H9 (cell line): ENCODE data around the gene ALDH1A3. TPM values are rescaled to one million over a fixed set of nuclear protein-coding genes. Genes with fewer than 3 reads are reported as not detected.
A peak's percentile ranks its signal among the peaks of the same experiment; 100 is the strongest.

ENCODE experiments used
- DNase-seq: peaks from one replicate; pipeline ENCODE4 v3.0.0-alpha.2; 2017
- H2AFZ ChIP-seq: one replicate; pipeline ENCODE4 v1.6.1; 2013; ENCODE audit warnings: mild to moderate bottlenecking, low read length, control low read depth, moderate library complexity
- H2AK5ac ChIP-seq: 2 replicates; pipeline ENCODE4 v1.6.1; 2013; ENCODE audit warnings: low read length, control low read depth, mixed read lengths; ENCODE audit not compliant: insufficient read length
- H2BK120ac ChIP-seq: one replicate; pipeline ENCODE4 v1.6.1; 2013; ENCODE audit warnings: low read depth, mild to moderate bottlenecking, low read length, control low read depth, inconsistent platforms; ENCODE audit not compliant: poor library complexity, severe bottlenecking
- H2BK12ac ChIP-seq: 2 replicates; pipeline ENCODE4 v1.6.1; 2013; ENCODE audit warnings: low read length, control low read depth, mixed read lengths, low read depth; ENCODE audit not compliant: insufficient read length
- H2BK15ac ChIP-seq: 2 replicates; pipeline ENCODE4 v1.6.1; 2013; ENCODE audit warnings: low read depth, low read length, control low read depth
- H2BK20ac ChIP-seq: one replicate; pipeline ENCODE4 v1.6.1; 2013; ENCODE audit warnings: low read depth, mild to moderate bottlenecking, low read length, control low read depth, inconsistent platforms; ENCODE audit not compliant: poor library complexity, severe bottlenecking
- H2BK5ac ChIP-seq: 2 replicates; pipeline ENCODE4 v1.6.1; 2013; ENCODE audit warnings: low read length, control low read depth, mixed read lengths; ENCODE audit not compliant: insufficient read length
- H3K14ac ChIP-seq: 2 replicates; pipeline ENCODE4 v1.6.1; 2013; ENCODE audit warnings: low read length, control low read depth; ENCODE audit not compliant: insufficient read depth
- H3K18ac ChIP-seq: 2 replicates; pipeline ENCODE4 v1.6.1; 2013; ENCODE audit warnings: low read depth, mild to moderate bottlenecking, mixed read lengths, low read length, control low read depth; ENCODE audit not compliant: insufficient read length
- H3K23ac ChIP-seq: 2 replicates; pipeline ENCODE4 v1.6.1; 2013; ENCODE audit warnings: low read length, control low read depth, mixed read lengths, low read depth; ENCODE audit not compliant: insufficient read length
- H3K23me2 ChIP-seq: 2 replicates; pipeline ENCODE4 v1.6.1; 2013; ENCODE audit warnings: low read depth, mild to moderate bottlenecking, mixed read lengths, low read length, control low read depth; ENCODE audit not compliant: insufficient read length, poor library complexity, severe bottlenecking
- H3K27ac ChIP-seq: 2 replicates; pipeline ENCODE4 v1.5.1; 2013; ENCODE audit warnings: low read length, control low read depth, mixed read lengths, low read depth; ENCODE audit not compliant: insufficient read length
- H3K27me3 ChIP-seq: 2 replicates; pipeline ENCODE4 v1.6.1; 2013; ENCODE audit warnings: low read length, control low read depth, inconsistent platforms; ENCODE audit not compliant: insufficient read depth
- H3K4ac ChIP-seq: 2 replicates; pipeline ENCODE4 v1.6.1; 2013; ENCODE audit warnings: low read depth, mild to moderate bottlenecking, control low read depth, inconsistent platforms, low read length, moderate library complexity
- H3K4me1 ChIP-seq: 2 replicates; pipeline ENCODE4 v1.6.1; 2013; ENCODE audit warnings: low read length, control low read depth, inconsistent platforms; ENCODE audit not compliant: insufficient read depth
- H3K4me2 ChIP-seq: 2 replicates; pipeline ENCODE4 v1.6.1; 2013; ENCODE audit warnings: low read length, control low read depth, mixed read lengths; ENCODE audit not compliant: insufficient read length, insufficient read depth
- H3K56ac ChIP-seq: 2 replicates; pipeline ENCODE4 v1.6.1; 2013; ENCODE audit warnings: low read depth, mild to moderate bottlenecking, mixed read lengths, low read length, control low read depth; ENCODE audit not compliant: insufficient read length
- H3K79me1 ChIP-seq: 2 replicates; pipeline ENCODE4 v1.6.1; 2013; ENCODE audit warnings: low read depth, mild to moderate bottlenecking, moderate library complexity, low read length, control low read depth, inconsistent platforms; ENCODE audit not compliant: insufficient read depth, poor library complexity, severe bottlenecking
- H3K79me2 ChIP-seq: 2 replicates; pipeline ENCODE4 v1.6.1; 2013; ENCODE audit warnings: low read length, control low read depth, inconsistent platforms; ENCODE audit not compliant: insufficient read depth
- H3K9ac ChIP-seq: 2 replicates; pipeline ENCODE4 v1.6.1; 2013; ENCODE audit warnings: low read length, control low read depth, mixed read lengths; ENCODE audit not compliant: insufficient read length; ENCODE audit errors: extremely low read depth
- H3K9me3 ChIP-seq: one replicate; pipeline ENCODE4 v1.6.1; 2013; ENCODE audit warnings: low read depth, low read length, inconsistent platforms; ENCODE audit not compliant: control insufficient read depth
- H3T11ph ChIP-seq: one replicate; pipeline ENCODE4 v1.6.1; 2013; ENCODE audit warnings: mild to moderate bottlenecking, low read length, control low read depth, inconsistent platforms
- H4K20me1 ChIP-seq: one replicate; pipeline ENCODE4 v1.6.1; 2013; ENCODE audit not compliant: control insufficient read depth, insufficient read length, insufficient read depth
- H4K5ac ChIP-seq: 2 replicates; pipeline ENCODE4 v1.6.1; 2013; ENCODE audit warnings: low read depth, mild to moderate bottlenecking, mixed read lengths, low read length, control low read depth; ENCODE audit not compliant: insufficient read length
- H4K8ac ChIP-seq: replicated peaks from 2 replicates; pipeline ENCODE4 v1.6.1; 2013; ENCODE audit warnings: low read length, control low read depth, mixed read lengths, low read depth; ENCODE audit not compliant: insufficient read length
- H4K91ac ChIP-seq: 2 replicates; pipeline ENCODE4 v1.6.1; 2013; ENCODE audit warnings: low read depth, mild to moderate bottlenecking, moderate library complexity, mixed read lengths, low read length, control low read depth; ENCODE audit not compliant: insufficient read length
- H3K27ac Mint-ChIP-seq, 3 experiments: 2 replicates in 2 of 3; 3 replicates in 1 of 3; pipeline ENCODE4 v1.8.0; 2020 to 2021; ENCODE audit warnings: mixed read lengths in 3 of 3, mild to moderate bottlenecking in 1 of 3, moderate library complexity in 1 of 3
- H3K27me3 Mint-ChIP-seq: 2 replicates; pipeline ENCODE4 v1.8.0; 2021; ENCODE audit warnings: low read depth, mild to moderate bottlenecking, moderate library complexity, mixed read lengths
- H3K36me3 Mint-ChIP-seq, 3 experiments: 2 replicates in 2 of 3; 3 replicates in 1 of 3; pipeline ENCODE4 v1.8.0; 2020 to 2021; ENCODE audit warnings: low read depth in 3 of 3, mixed read lengths in 3 of 3; ENCODE audit not compliant: insufficient read depth in 1 of 3
- H3K4me1 Mint-ChIP-seq, 2 experiments: 2 replicates each; pipeline ENCODE4 v1.8.0; 2020; ENCODE audit warnings: mixed read lengths in 2 of 2
- H3K4me3 Mint-ChIP-seq, 2 experiments: 2 replicates in 1 of 2; 3 replicates in 1 of 2; pipeline ENCODE4 v1.8.0; 2020 to 2021; ENCODE audit warnings: mild to moderate bottlenecking in 2 of 2, mixed read lengths in 2 of 2, moderate library complexity in 1 of 2
- H3K9me3 Mint-ChIP-seq, 2 experiments: 2 replicates in 1 of 2; 3 replicates in 1 of 2; pipeline ENCODE4 v1.8.0; 2020; ENCODE audit warnings: mild to moderate bottlenecking in 2 of 2, mixed read lengths in 2 of 2, moderate library complexity in 1 of 2
- CTCF ChIP-seq: fragments of 200-600 bp; sonication (generic); conservative IDR thresholded peaks from 3 replicates; pipeline ENCODE4 v1.8.0; 2021; ENCODE audit warnings: antibody characterized with exemption, mild to moderate bottlenecking
- WGBS: extraction: QIAGEN DNeasy Blood & Tissue Kit; methylation state at CpG from one replicate; pipeline ENCODE4 v1.1.7; 2013; ENCODE audit warnings: missing lambda C conversion rate, low lambda C conversion rate, mixed read lengths; ENCODE audit not compliant: insufficient read length; ENCODE audit errors: extremely low coverage; 5-methylcytosine and 5-hydroxymethylcytosine counted together
- total RNA-seq: library from RNA; stranded (reverse); gene quantifications from 2 replicates; pipeline ENCODE4 v1.2.1, GENCODE V29; 2021

Gene ALDH1A3
- total RNA-seq, 1 experiment from 2014 or later: 9.2 TPM

DNA sequence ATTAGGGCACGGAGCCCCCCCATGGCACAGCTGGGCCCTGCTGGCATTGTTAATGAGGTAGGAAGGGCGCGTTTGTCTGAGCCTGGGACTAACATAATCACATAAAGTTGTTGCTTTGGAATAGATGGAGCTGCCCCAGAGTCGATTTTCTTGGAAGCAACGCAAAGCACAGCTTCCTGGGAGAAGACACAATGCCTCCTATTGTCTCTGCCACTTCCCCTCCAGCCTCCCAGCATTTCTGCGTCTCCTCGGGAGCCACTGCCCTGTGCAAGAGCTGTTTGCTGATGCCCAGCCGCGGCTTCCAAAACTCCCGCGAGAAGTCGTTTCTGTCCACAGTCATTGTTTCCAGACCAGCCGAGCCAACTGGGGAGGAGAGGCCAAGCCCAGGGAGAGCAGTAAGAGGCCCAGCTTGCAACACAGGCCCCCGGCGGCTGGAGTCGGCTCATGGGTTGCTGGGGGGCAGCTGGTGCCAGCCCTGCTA lies 18.1 kb upstream of the ALDH1A3 start:
- no peak overlapping the region for H2BK5ac ChIP-seq
- H3K27ac ChIP-seq: no peak overlapping the region
- no peak for TF ChIP-seq CTCF
- no peak overlapping the region for H4K5ac ChIP-seq
- Mint-ChIP-seq H3K4me1 (peaks cover 7 to 10% of the 10 kb centered on the region in 2 experiments; a peak in 3 of 4 replicates), H3K36me3 (peaks cover 0 to 13% (median 3%) of the 10 kb centered on the region in 3 experiments; a peak in 3 of 7 replicates), H3K9me3 (peaks cover 10% of the 10 kb centered on the region in 2 experiments; a peak in 3 of 5 replicates), H3K4me3 (no peak overlapping the region), H3K27ac (peak overlapping the region in 2 of 3 experiments; percentile 15 to 79; a peak in 1 of 7 replicates), H3K27me3 (peaks cover 16% of the 10 kb centered on the region)
- no peaks in the 10 kb centered on the region for H3K79me2 ChIP-seq
- peak; percentile 21 for DNase-seq
- no peak overlapping the region for H2BK12ac ChIP-seq
- no peak overlapping the region for H2BK15ac ChIP-seq
- no peak overlapping the region for H2AFZ ChIP-seq
- H3K56ac ChIP-seq: no peak overlapping the region
- H4K91ac ChIP-seq: no peak overlapping the region
- no peak overlapping the region for H3K14ac ChIP-seq
- H3K23me2 ChIP-seq: no peaks in the 10 kb centered on the region
- no peak overlapping the region for H2BK20ac ChIP-seq
- H3K18ac ChIP-seq: no peak overlapping the region
- no peak overlapping the region for H3K4ac ChIP-seq
- H2BK120ac ChIP-seq: no peak overlapping the region
- no peak overlapping the region for H3K9ac ChIP-seq
- no peak overlapping the region for H3K4me2 ChIP-seq
- no peak overlapping the region for H3T11ph ChIP-seq
- no peaks in the 10 kb centered on the region for H4K20me1 ChIP-seq
- H3K23ac ChIP-seq: no peak overlapping the region
- WGBS: no CpG with 5 or more reads among the region's 16 CpGs
- no peaks in the 10 kb centered on the region for H3K9me3 ChIP-seq
- H3K4me1 ChIP-seq: no peaks in the 10 kb centered on the region
- H2AK5ac ChIP-seq: no peak overlapping the region
- H4K8ac ChIP-seq: no peak overlapping the region
- H3K27me3 ChIP-seq: no peaks in the 10 kb centered on the region
- H3K79me1 ChIP-seq: no peaks in the 10 kb centered on the region
